ENCODE results near the gene TTI1. TPM values are rescaled to one million over a fixed set of nuclear protein-coding genes. Genes with fewer than 3 reads are reported as not detected.

TTI1 gene
- total and polyA plus RNA-seq, 9 of the 15 experiments (the other 6 are each of a cell fraction or from before 2014, with no cell fraction given): 9.8 to 55.1 (median 39.4) TPM

DNA sequence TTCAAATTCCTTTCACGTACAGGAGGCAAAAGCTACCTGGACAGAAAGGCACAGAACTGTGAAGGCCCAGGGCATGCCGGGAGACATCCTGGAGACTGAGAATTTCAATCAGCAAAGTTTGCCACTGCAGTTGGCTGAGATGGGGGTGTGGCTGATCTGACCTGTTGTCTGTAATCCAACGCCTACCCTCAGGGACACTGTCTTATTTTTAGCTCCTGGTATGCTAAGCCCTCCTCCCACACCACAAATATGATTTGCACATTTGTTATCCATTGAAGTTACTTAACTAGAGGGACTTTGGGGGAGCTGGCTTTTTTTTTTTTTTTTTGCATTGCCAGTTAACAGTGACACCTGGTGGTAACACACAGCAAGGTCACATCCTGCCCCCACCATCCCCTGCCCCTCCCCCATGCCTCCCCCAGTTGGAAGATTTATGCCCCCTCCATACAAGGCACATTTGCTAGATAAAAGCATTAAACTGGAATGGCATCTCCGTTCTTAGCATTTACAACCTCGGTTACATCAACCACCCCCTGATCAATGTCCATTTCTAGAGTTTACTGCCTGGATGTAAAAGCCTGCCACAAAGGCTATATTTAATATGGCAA is 40.4 kb downstream of the TTI1 start (continued):
- TF ChIP-seq, protein P1, sequence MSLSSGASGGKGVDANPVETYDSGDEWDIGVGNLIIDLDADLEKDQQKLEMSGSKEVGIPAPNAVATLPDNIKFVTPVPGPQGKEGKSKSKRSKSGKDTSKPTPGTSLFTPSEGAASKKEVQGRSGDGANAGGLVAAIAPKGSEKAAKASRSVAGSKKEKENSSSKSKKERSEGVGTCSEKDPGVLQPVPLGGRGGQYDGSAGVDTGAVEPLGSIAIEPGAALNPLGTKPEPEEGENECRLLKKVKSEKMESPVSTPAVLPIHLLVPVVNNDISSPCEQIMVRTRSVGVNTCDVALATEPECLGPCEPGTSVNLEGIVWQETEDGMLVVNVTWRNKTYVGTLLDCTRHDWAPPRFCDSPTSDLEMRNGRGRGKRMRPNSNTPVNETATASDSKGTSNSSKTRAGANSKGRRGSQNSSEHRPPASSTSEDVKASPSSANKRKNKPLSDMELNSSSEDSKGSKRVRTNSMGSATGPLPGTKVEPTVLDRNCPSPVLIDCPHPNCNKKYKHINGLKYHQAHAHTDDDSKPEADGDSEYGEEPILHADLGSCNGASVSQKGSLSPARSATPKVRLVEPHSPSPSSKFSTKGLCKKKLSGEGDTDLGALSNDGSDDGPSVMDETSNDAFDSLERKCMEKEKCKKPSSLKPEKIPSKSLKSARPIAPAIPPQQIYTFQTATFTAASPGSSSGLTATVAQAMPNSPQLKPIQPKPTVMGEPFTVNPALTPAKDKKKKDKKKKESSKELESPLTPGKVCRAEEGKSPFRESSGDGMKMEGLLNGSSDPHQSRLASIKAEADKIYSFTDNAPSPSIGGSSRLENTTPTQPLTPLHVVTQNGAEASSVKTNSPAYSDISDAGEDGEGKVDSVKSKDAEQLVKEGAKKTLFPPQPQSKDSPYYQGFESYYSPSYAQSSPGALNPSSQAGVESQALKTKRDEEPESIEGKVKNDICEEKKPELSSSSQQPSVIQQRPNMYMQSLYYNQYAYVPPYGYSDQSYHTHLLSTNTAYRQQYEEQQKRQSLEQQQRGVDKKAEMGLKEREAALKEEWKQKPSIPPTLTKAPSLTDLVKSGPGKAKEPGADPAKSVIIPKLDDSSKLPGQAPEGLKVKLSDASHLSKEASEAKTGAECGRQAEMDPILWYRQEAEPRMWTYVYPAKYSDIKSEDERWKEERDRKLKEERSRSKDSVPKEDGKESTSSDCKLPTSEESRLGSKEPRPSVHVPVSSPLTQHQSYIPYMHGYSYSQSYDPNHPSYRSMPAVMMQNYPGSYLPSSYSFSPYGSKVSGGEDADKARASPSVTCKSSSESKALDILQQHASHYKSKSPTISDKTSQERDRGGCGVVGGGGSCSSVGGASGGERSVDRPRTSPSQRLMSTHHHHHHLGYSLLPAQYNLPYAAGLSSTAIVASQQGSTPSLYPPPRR (CRISPR knock-in tag; IDR thresholded peaks at IDR 0.05; ENCODE audit: borderline replicate concordance): no peak
- TF ChIP-seq WHSC1 (IDR thresholded peaks at IDR 0.05; ENCODE audit: low read length) (no peak), MCM3 (IDR thresholded peaks at IDR 0.05) (no peak)

DNA sequence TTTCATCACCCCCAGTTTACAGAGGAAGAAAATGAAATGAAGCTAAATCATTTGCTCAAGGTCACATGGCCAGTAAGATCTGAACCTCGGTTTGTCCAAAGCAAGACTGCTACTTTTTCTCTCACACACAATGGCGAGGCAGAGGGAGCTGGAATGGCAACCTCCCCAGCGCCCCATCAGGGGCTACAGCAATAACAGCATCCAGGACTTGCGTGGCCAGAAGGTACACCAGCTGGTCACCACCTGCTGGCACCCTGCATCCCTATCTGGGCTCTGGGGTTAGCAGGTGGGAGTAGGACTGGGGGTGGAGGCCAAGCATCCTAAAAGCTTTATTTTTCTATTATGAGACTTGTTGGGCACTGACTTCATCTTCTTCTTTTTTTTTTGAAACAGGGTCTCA is 41.3 kb downstream of the TTI1 start:
- no peak overlapping the region for H3K4me2 ChIP-seq (ENCODE audit: insufficient read depth, low read length)
- H3K9ac ChIP-seq (ENCODE audit: insufficient read depth in 1 of 2, low read depth in 2 of 2, low read length in 2 of 2): no peak overlapping the region
- H3K9me1 ChIP-seq (ENCODE audit: control insufficient read depth, insufficient read depth, low read length): peaks cover 9% of the 10 kb centered on the region
- intact Hi-C loops (cut with micrococcal nuclease) (loop anchor here (2.0 to 10.0 kb wide), 2 partner anchors 337 to 427 kb away; no protein-coding TSS in a partner anchor), in situ Hi-C loops (cut with MboI) (no loop called here)
- POLR2A ChIA-PET: no interaction called here
- H3K79me2 ChIP-seq (ENCODE audit: control insufficient read depth, insufficient read depth, low read length): no peaks in the 10 kb centered on the region
- no peak overlapping the region for H3K27ac ChIP-seq (ENCODE audit: extremely low read depth, low read depth, low read length)
- no peak overlapping the region for H2AFZ ChIP-seq (ENCODE audit: low read depth, low read length)
- DNase-seq (ENCODE audit: extremely low read depth in 1 of 4, low spot score in 3 of 4) (no peak), ATAC-seq (no peak), FAIRE-seq (no peak)
- CTCF ChIA-PET (ENCODE audit: low intra/inter-chr PET ratio): interaction anchor here (0.6 to 0.7 kb wide), 2 partner anchors 51 to 280 kb away, joined by 3 read pairs; no protein-coding TSS in a partner anchor
- H3K36me3 ChIP-seq (ENCODE audit: control insufficient read depth, insufficient read depth, low read length): peaks cover 93% of the 10 kb centered on the region
- WGBS (ENCODE audit: insufficient coverage, low coverage, missing lambda C conversion rate): 94% methylated on average over 4 of the region's 4 CpGs
- BruUV-seq (replicated peaks): no TSS peak
- no peaks in the 10 kb centered on the region for H3K27me3 ChIP-seq (ENCODE audit: control insufficient read depth in 2 of 2, insufficient read depth in 2 of 2, low read length in 2 of 2)
- H3K9me3 ChIP-seq (replicated peaks; ENCODE audit: control insufficient read depth, insufficient read depth, low read depth, low read length): no peaks in the 10 kb centered on the region
- no peak overlapping the region for H3K4me3 ChIP-seq
- H4K20me1 ChIP-seq (replicated peaks; ENCODE audit: control insufficient read depth, insufficient read depth, low read length): peaks cover 20% of the 10 kb centered on the region
- H3K4me1 ChIP-seq (replicated peaks in 1 of 2; ENCODE audit: control insufficient read depth in 2 of 2, insufficient read depth in 2 of 2, low read length in 2 of 2): peaks cover 8 to 10% of the 10 kb centered on the region in 2 experiments; a peak in 3 of 5 replicates
- TF ChIP-seq DPF2 (IDR thresholded peaks at IDR 0.05) (no peak), RBBP5 (IDR thresholded peaks at IDR 0.05; ENCODE audit: borderline replicate concordance, insufficient read depth, low read length, poor library complexity, severe bottlenecking) (no peak), GATAD2B (IDR thresholded peaks at IDR 0.05; ENCODE audit: borderline replicate concordance) (no peak), HNRNPL (IDR thresholded peaks at IDR 0.05; ENCODE audit: low read depth, low read length) (no peak), SNIP1 (IDR thresholded peaks at IDR 0.05; ENCODE audit: low read depth) (no peak), SRSF9 (IDR thresholded peaks at IDR 0.05; ENCODE audit: borderline replicate concordance, low read depth, low read length) (no peak), THRAP3 (IDR thresholded peaks at IDR 0.05; ENCODE audit: borderline replicate concordance) (no peak), KAT8 (IDR thresholded peaks at IDR 0.05; ENCODE audit: low read depth) (no peak), RHOXF2B (CRISPR knock-in tag; conservative IDR thresholded peaks at IDR 0.05) (no peak), SMAD4 (CRISPR knock-in tag; conservative IDR thresholded peaks at IDR 0.05) (no peak), LEF1 (IDR thresholded peaks at IDR 0.05) (no peak), ARID2 (IDR thresholded peaks at IDR 0.05) (no peak)
- TF ChIP-seq, protein P2, sequence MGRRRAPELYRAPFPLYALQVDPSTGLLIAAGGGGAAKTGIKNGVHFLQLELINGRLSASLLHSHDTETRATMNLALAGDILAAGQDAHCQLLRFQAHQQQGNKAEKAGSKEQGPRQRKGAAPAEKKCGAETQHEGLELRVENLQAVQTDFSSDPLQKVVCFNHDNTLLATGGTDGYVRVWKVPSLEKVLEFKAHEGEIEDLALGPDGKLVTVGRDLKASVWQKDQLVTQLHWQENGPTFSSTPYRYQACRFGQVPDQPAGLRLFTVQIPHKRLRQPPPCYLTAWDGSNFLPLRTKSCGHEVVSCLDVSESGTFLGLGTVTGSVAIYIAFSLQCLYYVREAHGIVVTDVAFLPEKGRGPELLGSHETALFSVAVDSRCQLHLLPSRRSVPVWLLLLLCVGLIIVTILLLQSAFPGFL (CRISPR knock-in tag; IDR thresholded peaks at IDR 0.05): no peak
- TF ChIP-seq, protein P3, sequence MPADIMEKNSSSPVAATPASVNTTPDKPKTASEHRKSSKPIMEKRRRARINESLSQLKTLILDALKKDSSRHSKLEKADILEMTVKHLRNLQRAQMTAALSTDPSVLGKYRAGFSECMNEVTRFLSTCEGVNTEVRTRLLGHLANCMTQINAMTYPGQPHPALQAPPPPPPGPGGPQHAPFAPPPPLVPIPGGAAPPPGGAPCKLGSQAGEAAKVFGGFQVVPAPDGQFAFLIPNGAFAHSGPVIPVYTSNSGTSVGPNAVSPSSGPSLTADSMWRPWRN (IDR thresholded peaks at IDR 0.05; ENCODE audit: low read depth): no peak
